Measurements from ENCODE around the gene PTGDS.
A peak's percentile ranks its signal among the peaks of the same experiment; 100 is the strongest.

The PTGDS gene

DNA sequence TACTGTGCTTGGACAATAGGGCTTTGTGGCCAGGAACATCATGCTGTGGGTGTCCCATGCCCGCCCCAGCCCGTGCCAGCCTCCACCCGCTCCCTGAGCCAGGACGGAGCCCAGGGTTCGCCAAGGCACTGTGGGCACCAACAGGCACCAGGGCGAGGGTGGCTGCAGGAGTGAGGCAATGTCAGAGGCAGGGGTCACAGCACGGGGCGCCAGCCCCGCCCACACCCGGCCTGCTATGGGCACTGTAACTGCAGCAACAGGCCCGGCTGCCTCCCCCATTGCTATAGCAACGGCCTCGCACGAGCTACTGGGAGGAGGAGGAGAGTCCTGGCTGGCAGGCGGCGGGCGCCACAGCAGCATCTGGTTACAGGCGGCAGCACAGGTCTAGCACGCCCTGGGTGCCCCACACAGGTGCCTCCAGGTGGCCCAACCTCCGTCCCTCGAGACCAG lies 48.2 kb downstream of the PTGDS start:
- TF ChIP-seq, protein P1, sequence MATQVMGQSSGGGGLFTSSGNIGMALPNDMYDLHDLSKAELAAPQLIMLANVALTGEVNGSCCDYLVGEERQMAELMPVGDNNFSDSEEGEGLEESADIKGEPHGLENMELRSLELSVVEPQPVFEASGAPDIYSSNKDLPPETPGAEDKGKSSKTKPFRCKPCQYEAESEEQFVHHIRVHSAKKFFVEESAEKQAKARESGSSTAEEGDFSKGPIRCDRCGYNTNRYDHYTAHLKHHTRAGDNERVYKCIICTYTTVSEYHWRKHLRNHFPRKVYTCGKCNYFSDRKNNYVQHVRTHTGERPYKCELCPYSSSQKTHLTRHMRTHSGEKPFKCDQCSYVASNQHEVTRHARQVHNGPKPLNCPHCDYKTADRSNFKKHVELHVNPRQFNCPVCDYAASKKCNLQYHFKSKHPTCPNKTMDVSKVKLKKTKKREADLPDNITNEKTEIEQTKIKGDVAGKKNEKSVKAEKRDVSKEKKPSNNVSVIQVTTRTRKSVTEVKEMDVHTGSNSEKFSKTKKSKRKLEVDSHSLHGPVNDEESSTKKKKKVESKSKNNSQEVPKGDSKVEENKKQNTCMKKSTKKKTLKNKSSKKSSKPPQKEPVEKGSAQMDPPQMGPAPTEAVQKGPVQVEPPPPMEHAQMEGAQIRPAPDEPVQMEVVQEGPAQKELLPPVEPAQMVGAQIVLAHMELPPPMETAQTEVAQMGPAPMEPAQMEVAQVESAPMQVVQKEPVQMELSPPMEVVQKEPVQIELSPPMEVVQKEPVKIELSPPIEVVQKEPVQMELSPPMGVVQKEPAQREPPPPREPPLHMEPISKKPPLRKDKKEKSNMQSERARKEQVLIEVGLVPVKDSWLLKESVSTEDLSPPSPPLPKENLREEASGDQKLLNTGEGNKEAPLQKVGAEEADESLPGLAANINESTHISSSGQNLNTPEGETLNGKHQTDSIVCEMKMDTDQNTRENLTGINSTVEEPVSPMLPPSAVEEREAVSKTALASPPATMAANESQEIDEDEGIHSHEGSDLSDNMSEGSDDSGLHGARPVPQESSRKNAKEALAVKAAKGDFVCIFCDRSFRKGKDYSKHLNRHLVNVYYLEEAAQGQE (IDR thresholded peaks at IDR 0.05; ENCODE audit: low read depth): no peak
- TF ChIP-seq TCF12 (IDR thresholded peaks at IDR 0.05; ENCODE audit: low read depth) (peak; percentile 53; the same call in 1 of the 2 replicates), FOXM1 (IDR thresholded peaks at IDR 0.05; ENCODE audit: borderline replicate concordance, low read depth) (no peak), MAX (IDR thresholded peaks at IDR 0.05) (peak; percentile 85), CEBPB (IDR thresholded peaks at IDR 0.05) (peak; percentile 47; the same call in 1 of the 2 replicates), EP300 (IDR thresholded peaks at IDR 0.05; ENCODE audit: borderline replicate concordance) (no peak), CREB1 (IDR thresholded peaks at IDR 0.05; ENCODE audit: low read depth) (no peak), EGR1 (IDR thresholded peaks at IDR 0.05) (peak; percentile 50; the same call in 1 of the 2 replicates), TAF1 (IDR thresholded peaks at IDR 0.05; ENCODE audit: low read depth) (no peak), USF1 (IDR thresholded peaks at IDR 0.05) (no peak), RAD21 (IDR thresholded peaks at IDR 0.05; ENCODE audit: low read depth) (peak; percentile 39; the same call in 1 of the 2 replicates), ZBTB7A (IDR thresholded peaks at IDR 0.05; ENCODE audit: low read depth) (peak; percentile 26; the same call in 1 of the 2 replicates), TEAD4 (IDR thresholded peaks at IDR 0.05) (no peak), NFIC (IDR thresholded peaks at IDR 0.05) (no peak), YY1 (IDR thresholded peaks at IDR 0.05; ENCODE audit: low read depth) (no peak)

DNA sequence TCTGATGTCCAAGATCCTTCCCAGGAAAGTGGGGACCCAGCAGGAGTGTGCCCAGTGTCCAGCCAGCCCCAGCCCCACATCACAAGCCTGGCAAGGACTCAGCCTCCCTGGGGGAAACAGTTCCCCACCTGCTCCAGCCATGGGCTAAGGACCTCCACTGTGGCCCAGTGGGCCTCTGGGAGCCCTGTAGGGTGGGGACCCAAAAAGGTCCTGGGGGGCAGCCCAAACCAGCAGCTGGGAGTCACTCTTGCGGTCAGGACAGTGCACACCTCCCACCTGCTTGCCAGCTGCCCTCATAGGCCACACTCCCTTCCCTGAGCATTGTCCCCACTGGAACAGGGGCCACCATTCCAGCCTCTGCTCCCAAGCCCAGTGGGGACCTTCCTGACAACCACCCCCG lies 49.1 kb downstream of the PTGDS start:
- TF ChIP-seq TCF12 (IDR thresholded peaks at IDR 0.05; ENCODE audit: low read depth) (no peak), RAD21 (IDR thresholded peaks at IDR 0.05; ENCODE audit: low read depth) (no peak), YY1 (IDR thresholded peaks at IDR 0.05; ENCODE audit: low read depth) (no peak), USF1 (IDR thresholded peaks at IDR 0.05) (no peak), TEAD4 (IDR thresholded peaks at IDR 0.05) (no peak), CEBPB (IDR thresholded peaks at IDR 0.05) (no peak), ZBTB7A (IDR thresholded peaks at IDR 0.05; ENCODE audit: low read depth) (no peak), EP300 (IDR thresholded peaks at IDR 0.05; ENCODE audit: borderline replicate concordance) (no peak), FOXM1 (IDR thresholded peaks at IDR 0.05; ENCODE audit: borderline replicate concordance, low read depth) (no peak), NFIC (IDR thresholded peaks at IDR 0.05) (no peak), EGR1 (IDR thresholded peaks at IDR 0.05) (no peak), CREB1 (IDR thresholded peaks at IDR 0.05; ENCODE audit: low read depth) (no peak), MAX (IDR thresholded peaks at IDR 0.05) (no peak)
- TF ChIP-seq, protein P1 (IDR thresholded peaks at IDR 0.05; ENCODE audit: low read depth): no peak

DNA sequence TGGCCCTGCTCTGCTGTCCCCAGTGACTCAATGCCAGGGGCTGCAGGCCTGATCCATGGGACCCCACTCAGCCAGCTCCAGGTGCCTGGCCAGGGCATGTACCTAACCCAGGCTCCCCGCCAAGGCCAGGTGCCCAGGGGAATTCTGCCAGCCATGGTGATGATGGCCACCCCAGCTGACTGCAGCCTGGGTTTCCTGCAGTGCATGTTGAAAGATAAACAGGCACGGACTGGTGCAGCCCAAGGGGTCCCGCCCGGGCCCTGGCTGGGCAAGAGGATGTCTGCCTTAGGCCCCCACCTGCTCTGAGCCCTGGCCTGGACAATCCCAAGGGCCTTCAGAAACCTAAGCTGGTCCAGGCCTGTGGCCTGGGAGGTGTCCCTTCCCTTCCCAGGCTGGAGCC lies 49.5 kb downstream of the PTGDS start:
- no peak for TF ChIP-seq MAX (IDR thresholded peaks at IDR 0.05)
- TF ChIP-seq, protein P1 (IDR thresholded peaks at IDR 0.05; ENCODE audit: low read depth): no peak
- TF ChIP-seq ZBTB7A (IDR thresholded peaks at IDR 0.05; ENCODE audit: low read depth): no peak
- TF ChIP-seq NFIC (IDR thresholded peaks at IDR 0.05): no peak
- no peak for TF ChIP-seq EP300 (IDR thresholded peaks at IDR 0.05; ENCODE audit: borderline replicate concordance)
- no peak for TF ChIP-seq YY1 (IDR thresholded peaks at IDR 0.05; ENCODE audit: low read depth)
- no peak for TF ChIP-seq EGR1 (IDR thresholded peaks at IDR 0.05)
- no peak for TF ChIP-seq CEBPB (IDR thresholded peaks at IDR 0.05)
